HEK293 (cell line): Measurements from ENCODE around the gene MMP21.

Experiments used
- CTCF ChIA-PET: fragments of 350-600 bp; formaldehyde crosslinking; extraction: SDS; loops from one replicate; lab custom pipeline; 2021; ENCODE audit warnings: antibody characterized with exemption; lab: Yijun Ruan, JAX
- POLR2A ChIA-PET: fragments of 300-600 bp; formaldehyde crosslinking; extraction: SDS; loops from one replicate; lab custom pipeline; 2020; ENCODE audit warnings: antibody characterized with exemption, inconsistent platforms; lab: Yijun Ruan, JAX
- H3K27ac ChIP-seq: fragments of 200-500 bp; sonication (Bioruptor generic); 2 replicates; pipeline ENCODE4 v1.5.1; 2014; ENCODE audit warnings: low read depth, low read length, control low read depth, inconsistent platforms; ENCODE audit errors: extremely low read depth
- H3K36me3 ChIP-seq, 2 experiments: fragments of 200-500 bp in 1 of 2; sonication (Bioruptor generic) in 1 of 2; 1 replicate in 1 of 2; 2 replicates in 1 of 2; pipeline ENCODE4 v1.5.1; 2014 to 2017; ENCODE audit warnings: inconsistent platforms in 2 of 2, low read length in 2 of 2; ENCODE audit not compliant: control insufficient read depth in 2 of 2, insufficient read depth in 1 of 2
- H3K4me1 ChIP-seq: fragments of 200-500 bp; sonication (Bioruptor generic); 2 replicates; pipeline ENCODE4 v1.5.1; 2014; ENCODE audit warnings: mild to moderate bottlenecking, low read length, inconsistent platforms; ENCODE audit not compliant: control insufficient read depth, insufficient read depth
- H3K4me3 ChIP-seq: 2 replicates; pipeline ENCODE4 v1.5.1; 2011; ENCODE audit warnings: low read depth, mild to moderate bottlenecking, control low read depth, low read length, moderate library complexity
- H3K9me3 ChIP-seq: fragments of 200-500 bp; sonication (Bioruptor generic); 2 replicates; pipeline ENCODE4 v1.5.1; 2014; ENCODE audit warnings: low read depth, low read length, inconsistent platforms; ENCODE audit not compliant: control insufficient read depth, insufficient read depth
- HIC1 ChIP-seq: fragments of 450-650 bp; formaldehyde crosslinking; IDR thresholded peaks from 2 replicates; pipeline ENCODE4 v1.5.1; 2016; ENCODE audit warnings: missing biosample characterization, missing genetic modification characterization
- PRDM1 ChIP-seq: fragments of 450-650 bp; formaldehyde crosslinking; IDR thresholded peaks from 2 replicates; pipeline ENCODE4; 2016; ENCODE audit warnings: missing biosample characterization, missing genetic modification characterization
- REPIN1 ChIP-seq: fragments of 450-650 bp; formaldehyde crosslinking; IDR thresholded peaks from 2 replicates; pipeline ENCODE4 v1.5.1; 2017; ENCODE audit warnings: missing biosample characterization, missing genetic modification characterization, low read depth
- SCRT2 ChIP-seq: fragments of 450-650 bp; formaldehyde crosslinking; IDR thresholded peaks from 2 replicates; pipeline ENCODE4 v1.5.1; 2016; ENCODE audit warnings: missing biosample characterization, missing genetic modification characterization
- SP3 ChIP-seq: fragments of 450-650 bp; formaldehyde crosslinking; IDR thresholded peaks from 2 replicates; pipeline ENCODE4 v1.5.1; 2016; ENCODE audit warnings: missing biosample characterization, missing genetic modification characterization
- TSHZ1 ChIP-seq: fragments of 450-650 bp; formaldehyde crosslinking; IDR thresholded peaks from 2 replicates; pipeline ENCODE4 v1.5.1; 2016; ENCODE audit warnings: missing biosample characterization, missing genetic modification characterization, borderline replicate concordance
- ZBTB49 ChIP-seq: fragments of 450-650 bp; formaldehyde crosslinking; IDR thresholded peaks from 2 replicates; pipeline ENCODE4 v1.5.1; 2016; ENCODE audit warnings: missing biosample characterization, missing genetic modification characterization, low read depth
- ZBTB7A ChIP-seq: fragments of 450-650 bp; formaldehyde crosslinking; IDR thresholded peaks from 2 replicates; pipeline ENCODE4 v1.5.1; 2016; ENCODE audit warnings: low read depth, missing biosample characterization, missing genetic modification characterization
- ZNF121 ChIP-seq: fragments of 450-650 bp; formaldehyde crosslinking; IDR thresholded peaks from 2 replicates; pipeline ENCODE4 v1.5.1; 2016; ENCODE audit warnings: missing biosample characterization, missing genetic modification characterization
- ZNF16 ChIP-seq: fragments of 450-650 bp; formaldehyde crosslinking; IDR thresholded peaks from 2 replicates; pipeline ENCODE4 v1.5.1; 2016; ENCODE audit warnings: low read depth, missing biosample characterization, missing genetic modification characterization
- ZNF174 ChIP-seq: fragments of 450-650 bp; formaldehyde crosslinking; IDR thresholded peaks from 2 replicates; pipeline ENCODE4 v1.5.0; 2017; ENCODE audit warnings: missing biosample characterization, mild to moderate bottlenecking, missing genetic modification characterization
- ZNF175 ChIP-seq: fragments of 450-650 bp; formaldehyde crosslinking; IDR thresholded peaks from 2 replicates; pipeline ENCODE4 v1.5.1; 2016; ENCODE audit warnings: missing biosample characterization, missing genetic modification characterization
- ZNF24 ChIP-seq: fragments of 450-650 bp; formaldehyde crosslinking; IDR thresholded peaks from 2 replicates; pipeline ENCODE4 v1.5.1; 2016; ENCODE audit warnings: missing biosample characterization, missing genetic modification characterization
- ZNF26 ChIP-seq: fragments of 450-650 bp; formaldehyde crosslinking; IDR thresholded peaks from 2 replicates; pipeline ENCODE4 v1.5.1; 2016; ENCODE audit warnings: missing biosample characterization, missing genetic modification characterization
- ZNF391 ChIP-seq: fragments of 450-650 bp; formaldehyde crosslinking; IDR thresholded peaks from 2 replicates; pipeline ENCODE4 v1.5.1; 2016; ENCODE audit warnings: low read depth, missing biosample characterization, missing genetic modification characterization, borderline replicate concordance
- ZNF610 ChIP-seq: fragments of 450-650 bp; formaldehyde crosslinking; IDR thresholded peaks from 2 replicates; pipeline ENCODE4 v1.5.1; 2016; ENCODE audit warnings: missing biosample characterization, missing genetic modification characterization, borderline replicate concordance
- ZNF707 ChIP-seq: fragments of 450-650 bp; formaldehyde crosslinking; IDR thresholded peaks from 2 replicates; pipeline ENCODE4 v1.5.1; 2016; ENCODE audit warnings: missing biosample characterization, missing genetic modification characterization
- ZNF837 ChIP-seq: fragments of 450-650 bp; formaldehyde crosslinking; IDR thresholded peaks from 2 replicates; pipeline ENCODE4 v1.5.1; 2016; ENCODE audit warnings: missing biosample characterization, missing genetic modification characterization
- ZNF843 ChIP-seq: fragments of 450-650 bp; formaldehyde crosslinking; IDR thresholded peaks from 2 replicates; pipeline ENCODE4 v1.5.1; 2016; ENCODE audit warnings: missing biosample characterization, missing genetic modification characterization
- ZSCAN16 ChIP-seq: fragments of 450-650 bp; formaldehyde crosslinking; IDR thresholded peaks from 2 replicates; pipeline ENCODE4 v1.5.1; 2016; ENCODE audit warnings: missing biosample characterization, missing genetic modification characterization
- ZSCAN18 ChIP-seq: fragments of 450-650 bp; formaldehyde crosslinking; IDR thresholded peaks from 2 replicates; pipeline ENCODE4 v1.5.1; 2016; ENCODE audit warnings: missing biosample characterization, missing genetic modification characterization
- ZSCAN23 ChIP-seq: fragments of 450-650 bp; formaldehyde crosslinking; IDR thresholded peaks from 2 replicates; pipeline ENCODE4 v1.5.1; 2016; ENCODE audit warnings: missing biosample characterization, missing genetic modification characterization

The MMP21 gene

GRCh38 chr10:125802131-125802530 lies 26.5 kb upstream of the MMP21 start (continued):
- TF ChIP-seq ZSCAN23 (tag by site-specific recombination) (no peak), ZNF121 (no peak), ZSCAN18 (tag by site-specific recombination) (no peak), ZNF843 (no peak), ZNF707 (no peak), SP3 (tag by site-specific recombination) (no peak), ZBTB49 (no peak), PRDM1 (tag by site-specific recombination) (no peak), ZNF391 (tag by site-specific recombination) (no peak)
- TF ChIP-seq, all 188 proteins: peak for 0

- ChIA-PET CTCF (no interaction called here), POLR2A (interaction anchor here (0.9 kb wide), 1 partner anchor 22 kb away, joined by 3 read pairs; the partner anchor contains the start of genes BCCIP and UROS)
- no peak overlapping the region for H3K4me3 ChIP-seq
- H3K36me3 ChIP-seq = peaks cover 4 to 84% of the 10 kb centered on the region in 2 experiments; a peak in 2 of 3 replicates
- H3K9me3 ChIP-seq = no peaks in the 10 kb centered on the region
- H3K4me1 ChIP-seq = no peaks in the 10 kb centered on the region
- no peak for TF ChIP-seq HIC1 (tag by site-specific recombination)
- no peak for TF ChIP-seq ZBTB7A (tag by site-specific recombination)
- no peak for TF ChIP-seq ZSCAN16 (tag by site-specific recombination)
- TF ChIP-seq ZNF175 = no peak
- no peak for TF ChIP-seq TSHZ1 (tag by site-specific recombination)
- TF ChIP-seq ZNF16 (tag by site-specific recombination) = no peak
- no peak for TF ChIP-seq SCRT2 (tag by site-specific recombination)
- TF ChIP-seq ZNF174 (tag by site-specific recombination) = no peak
- TF ChIP-seq ZNF610 (tag by site-specific recombination) = no peak
- no peak for TF ChIP-seq ZNF26
- no peak for TF ChIP-seq ZNF837
- TF ChIP-seq REPIN1 (tag by site-specific recombination) = no peak
- no peak for TF ChIP-seq ZNF24 (tag by site-specific recombination)
- H3K27ac ChIP-seq = no peak overlapping the region
These were observed 26.0 kb upstream of the MMP21 start for GRCh38 chr10:125801574-125801973.
